Measurements from ENCODE around the gene CPED1. TPM values are rescaled to one million over a fixed set of nuclear protein-coding genes. Genes with fewer than 3 reads are reported as not detected.

The CPED1 gene
- total and polyA plus RNA-seq, 11 donors: 3.6 to 51.2 (median 24.8) TPM

DNA sequence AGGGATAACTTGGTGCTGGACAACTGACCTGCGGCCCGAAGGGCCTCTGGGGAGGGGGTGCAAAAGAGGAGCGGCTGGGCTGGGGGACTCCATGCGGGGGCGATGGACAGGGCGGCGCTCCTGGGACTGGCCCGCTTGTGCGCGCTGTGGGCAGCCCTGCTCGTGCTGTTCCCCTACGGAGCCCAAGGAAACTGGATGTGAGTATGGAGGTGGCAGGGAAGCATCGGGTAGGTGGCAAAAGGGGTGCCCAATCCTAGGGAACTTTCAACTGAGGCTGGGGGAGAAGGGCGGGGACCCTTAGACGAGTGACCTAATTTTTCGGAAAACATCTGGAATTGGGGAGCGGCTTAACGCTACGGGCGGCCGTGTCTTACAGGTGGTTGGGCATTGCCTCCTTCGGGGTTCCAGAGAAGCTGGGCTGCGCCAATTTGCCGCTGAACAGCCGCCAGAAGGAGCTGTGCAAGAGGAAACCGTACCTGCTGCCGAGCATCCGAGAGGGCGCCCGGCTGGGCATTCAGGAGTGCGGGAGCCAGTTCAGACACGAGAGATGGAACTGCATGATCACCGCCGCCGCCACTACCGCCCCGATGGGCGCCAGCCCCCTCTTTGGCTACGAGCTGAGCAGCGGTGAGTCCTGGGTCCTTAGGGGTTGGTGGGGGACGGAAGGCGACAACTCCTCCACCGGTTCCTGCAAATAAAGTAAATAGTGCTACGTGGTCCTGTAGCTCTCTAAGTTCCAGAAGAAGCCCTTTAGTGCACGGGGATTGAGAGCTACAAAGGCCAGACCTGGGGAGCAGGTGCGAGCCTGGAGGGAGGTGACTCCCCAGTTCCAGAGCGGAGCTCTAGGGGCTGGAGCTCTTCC is 340.9 kb downstream of the CPED1 start:
- Histone ChIP-seq H3K27me3 (peaks cover 7 to 72% (median 62%) of the 10 kb centered on the region in 9 donors), H3K4me3 (peak overlapping the region; percentile 15 to 51 (median 41)), H3K4me1 (peaks cover 0 to 25% (median 14%) of the 10 kb centered on the region in 12 donors), H3K27ac (no peak overlapping the region), H3K9me3 (no peaks in the 10 kb centered on the region), H3K36me3 (no peaks in the 10 kb centered on the region)
- intact Hi-C loops (cut with DNase I): no loop called here
- 2 to 3% (median 3%) methylated on average over 30 to 47 of the region's 47 CpGs for WGBS, 4 donors
- ATAC-seq (peak; percentile 15 to 39 (median 26)), DNase-seq (peak in 1 of 5 donors; percentile 27)
- TF ChIP-seq, protein P1, sequence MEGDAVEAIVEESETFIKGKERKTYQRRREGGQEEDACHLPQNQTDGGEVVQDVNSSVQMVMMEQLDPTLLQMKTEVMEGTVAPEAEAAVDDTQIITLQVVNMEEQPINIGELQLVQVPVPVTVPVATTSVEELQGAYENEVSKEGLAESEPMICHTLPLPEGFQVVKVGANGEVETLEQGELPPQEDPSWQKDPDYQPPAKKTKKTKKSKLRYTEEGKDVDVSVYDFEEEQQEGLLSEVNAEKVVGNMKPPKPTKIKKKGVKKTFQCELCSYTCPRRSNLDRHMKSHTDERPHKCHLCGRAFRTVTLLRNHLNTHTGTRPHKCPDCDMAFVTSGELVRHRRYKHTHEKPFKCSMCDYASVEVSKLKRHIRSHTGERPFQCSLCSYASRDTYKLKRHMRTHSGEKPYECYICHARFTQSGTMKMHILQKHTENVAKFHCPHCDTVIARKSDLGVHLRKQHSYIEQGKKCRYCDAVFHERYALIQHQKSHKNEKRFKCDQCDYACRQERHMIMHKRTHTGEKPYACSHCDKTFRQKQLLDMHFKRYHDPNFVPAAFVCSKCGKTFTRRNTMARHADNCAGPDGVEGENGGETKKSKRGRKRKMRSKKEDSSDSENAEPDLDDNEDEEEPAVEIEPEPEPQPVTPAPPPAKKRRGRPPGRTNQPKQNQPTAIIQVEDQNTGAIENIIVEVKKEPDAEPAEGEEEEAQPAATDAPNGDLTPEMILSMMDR (IDR thresholded peaks at IDR 0.05): no peak
- TF ChIP-seq POLR2A (IDR thresholded peaks at IDR 0.05): no peak

DNA sequence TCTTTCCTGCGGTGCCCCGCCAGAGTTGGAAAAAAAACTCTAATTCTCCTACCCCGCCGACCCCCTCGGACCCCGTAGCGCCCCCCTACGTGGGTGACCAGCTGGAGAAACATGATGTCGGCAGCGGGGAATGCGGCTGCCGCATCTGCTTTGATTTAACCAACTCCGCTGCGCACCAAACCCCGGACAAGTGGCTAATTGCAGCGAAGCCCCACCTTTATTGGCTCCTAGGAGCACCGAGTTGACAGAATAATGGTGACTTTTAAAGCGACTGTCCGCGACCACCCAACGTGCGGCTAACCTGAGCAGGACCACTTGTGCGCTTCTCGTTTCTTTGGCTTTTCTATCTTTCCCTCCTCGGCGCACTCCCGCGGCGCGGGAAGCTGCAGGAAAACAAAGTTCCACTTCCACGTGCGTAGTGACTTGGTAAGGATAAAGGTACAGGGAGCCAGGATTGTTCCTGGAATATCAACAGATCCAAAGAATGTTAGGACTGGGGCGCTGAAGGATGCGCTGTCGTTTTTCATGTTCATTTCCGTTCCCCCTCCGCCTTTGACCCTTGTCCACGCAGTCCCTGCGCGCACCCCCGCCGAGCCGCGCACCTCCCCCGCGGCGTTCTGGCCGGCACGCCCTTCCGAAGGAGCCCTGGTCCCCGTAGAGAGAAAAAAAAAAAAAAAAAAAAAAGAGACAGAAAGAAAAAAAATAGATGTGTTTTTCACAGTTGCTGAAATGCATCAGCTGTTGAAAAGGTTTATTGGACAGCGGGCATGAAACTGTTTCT is 341.7 kb downstream of the CPED1 start:
- Histone ChIP-seq H3K27me3 (peaks cover 7 to 80% (median 71%) of the 10 kb centered on the region in 9 donors), H3K27ac (no peak overlapping the region), H3K9me3 (no peaks in the 10 kb centered on the region), H3K4me1 (peaks cover 0 to 25% (median 14%) of the 10 kb centered on the region in 12 donors), H3K36me3 (no peaks in the 10 kb centered on the region), H3K4me3 (peak overlapping the region; percentile 15 to 51 (median 41))
- DNase-seq: no peak
- ATAC-seq: peak in 1 of 4 donors; percentile 22
- TF ChIP-seq, protein P1 (IDR thresholded peaks at IDR 0.05): no peak
- TF ChIP-seq POLR2A (IDR thresholded peaks at IDR 0.05): no peak
- 2% methylated on average over 50 to 52 of the region's 52 CpGs for WGBS, 4 donors
- intact Hi-C loops (cut with DNase I): no loop called here

DNA sequence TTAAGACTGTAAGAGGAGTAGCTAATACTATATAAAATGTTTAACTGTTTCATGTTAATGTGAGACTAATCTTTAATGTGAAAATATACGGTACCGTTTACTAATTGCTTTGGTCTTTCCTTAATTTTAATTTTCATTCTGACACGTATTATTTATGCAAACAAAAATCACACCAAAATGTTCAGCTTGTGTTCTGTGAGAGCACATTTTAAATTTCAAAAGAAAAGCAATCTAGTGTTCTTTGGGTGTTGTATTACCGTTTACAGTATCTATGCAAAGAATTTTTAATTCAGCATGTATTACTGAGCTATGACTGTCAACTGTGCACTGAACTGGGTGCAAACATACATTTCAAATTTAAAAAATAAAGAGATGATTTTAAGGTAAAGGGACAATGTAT is 342.5 kb downstream of the CPED1 start:
- intact Hi-C loops (cut with DNase I): no loop called here
- Histone ChIP-seq H3K36me3 (no peaks in the 10 kb centered on the region), H3K9me3 (no peaks in the 10 kb centered on the region), H3K27ac (no peak overlapping the region), H3K4me1 (peaks cover 0 to 25% (median 14%) of the 10 kb centered on the region in 12 donors), H3K27me3 (peaks cover 7 to 84% (median 73%) of the 10 kb centered on the region in 9 donors), H3K4me3 (no peak overlapping the region)
- DNase-seq (no peak), ATAC-seq (no peak)
- 81 to 91% (median 86%) methylated on average over 4 of the region's 4 CpGs for WGBS, 4 donors
- no peak for TF ChIP-seq POLR2A (IDR thresholded peaks at IDR 0.05)
- TF ChIP-seq, protein P1 (IDR thresholded peaks at IDR 0.05): no peak

DNA sequence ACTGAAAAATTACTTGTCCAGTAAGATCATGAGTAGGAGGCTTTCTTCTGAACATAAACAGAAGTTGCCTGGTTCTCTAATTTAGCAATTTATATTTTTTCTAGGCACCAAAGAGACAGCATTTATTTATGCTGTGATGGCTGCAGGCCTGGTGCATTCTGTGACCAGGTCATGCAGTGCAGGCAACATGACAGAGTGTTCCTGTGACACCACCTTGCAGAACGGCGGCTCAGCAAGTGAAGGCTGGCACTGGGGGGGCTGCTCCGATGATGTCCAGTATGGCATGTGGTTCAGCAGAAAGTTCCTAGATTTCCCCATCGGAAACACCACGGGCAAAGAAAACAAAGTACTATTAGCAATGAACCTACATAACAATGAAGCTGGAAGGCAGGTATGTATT is 343.1 kb downstream of the CPED1 start:
- H3K4me1 ChIP-seq: peaks cover 0 to 25% (median 14%) of the 10 kb centered on the region in 12 donors
- WGBS, 4 donors: 71 to 78% (median 74%) methylated on average over 5 of the region's 5 CpGs
- H3K4me3 ChIP-seq: no peak overlapping the region
- H3K36me3 ChIP-seq: no peaks in the 10 kb centered on the region
- DNase-seq: no peak
- peaks cover 7 to 84% (median 73%) of the 10 kb centered on the region in 9 donors for H3K27me3 ChIP-seq
- TF ChIP-seq POLR2A (IDR thresholded peaks at IDR 0.05): no peak
- TF ChIP-seq, protein P1 (IDR thresholded peaks at IDR 0.05): no peak
- no peak for ATAC-seq
- intact Hi-C loops (cut with DNase I): no loop called here
- no peaks in the 10 kb centered on the region for H3K9me3 ChIP-seq
- no peak overlapping the region for H3K27ac ChIP-seq
